ENCODE measurements around the gene ANK2. TPM values are rescaled to one million over a fixed set of nuclear protein-coding genes. Genes with fewer than 3 reads are reported as not detected.

The ANK2 gene
- total and polyA plus RNA-seq, 5 donors from 2014 or later: not detected

DNA sequence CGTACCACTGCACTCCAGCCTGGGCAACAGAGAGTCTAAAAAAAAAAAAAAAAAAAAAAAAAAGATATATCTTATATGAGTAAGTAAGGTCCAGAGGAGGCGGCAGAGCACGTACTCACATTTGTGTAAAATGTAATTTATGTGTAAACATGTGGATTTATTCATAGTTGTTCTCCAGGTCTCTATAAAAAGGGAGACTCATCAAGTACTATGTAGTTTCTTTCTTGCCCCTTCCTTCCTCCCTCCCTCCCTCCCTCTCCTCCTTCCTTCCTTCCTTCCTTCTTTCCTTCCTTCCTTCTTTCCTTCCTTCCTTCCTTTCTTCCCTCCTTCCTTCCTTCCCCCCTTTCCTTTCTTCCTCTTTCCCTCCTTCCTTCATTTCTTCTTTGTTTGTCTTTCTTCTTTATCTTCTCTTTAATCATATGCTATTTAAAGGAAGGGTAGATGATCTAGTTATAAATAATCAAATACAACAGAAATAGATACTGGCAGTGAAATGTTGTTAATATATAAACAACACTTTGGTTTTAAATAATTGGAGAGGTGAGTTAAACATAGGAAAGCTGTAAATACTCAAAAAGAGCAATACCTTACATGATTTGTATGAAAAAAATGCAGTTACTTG, 344.8 kb downstream of the ANK2 start:
- no peak for ATAC-seq (ENCODE audit: low read depth in 2 of 2)
- H3K4me1 ChIP-seq (ENCODE audit: control insufficient read depth, insufficient read depth, low read length, poor library complexity, severe bottlenecking): no peaks in the 10 kb centered on the region
- no peak overlapping the region for H3K4me3 Mint-ChIP-seq

DNA sequence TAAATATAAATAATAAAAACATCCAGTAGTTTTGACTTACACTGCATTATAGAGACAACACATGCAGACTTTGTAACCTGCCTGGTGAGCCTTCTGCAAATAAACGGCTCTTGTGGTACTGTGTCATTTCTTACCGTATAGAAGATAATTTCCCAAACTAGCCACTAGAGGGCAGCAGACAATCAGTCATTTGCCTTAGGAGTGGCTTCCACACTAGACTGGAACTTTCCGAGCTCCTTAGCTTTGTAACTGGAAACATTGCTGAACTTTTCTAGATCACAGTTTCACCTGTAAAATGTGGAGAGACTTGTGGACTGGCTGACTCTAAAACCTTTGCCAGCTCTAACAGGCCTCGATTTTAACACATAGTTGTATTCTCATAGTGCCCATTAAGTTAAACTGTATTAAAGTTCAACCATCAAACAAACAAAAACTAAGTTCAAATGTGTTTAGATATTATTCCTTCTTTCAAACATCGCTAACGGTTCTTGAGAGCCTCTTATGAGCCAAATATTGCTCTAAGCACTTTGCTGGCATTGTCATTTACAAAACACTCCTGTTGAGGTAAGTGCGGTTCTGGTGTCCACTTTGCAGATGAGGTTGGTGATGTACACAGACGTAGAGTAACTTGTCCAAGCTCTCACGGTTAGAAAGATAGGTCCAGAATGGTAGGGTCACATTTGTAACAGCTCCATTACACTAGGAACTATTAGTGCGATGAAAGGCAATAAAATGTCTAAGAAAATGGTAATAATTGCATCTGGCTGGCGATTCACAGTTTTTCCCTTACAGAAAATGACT, 345.5 kb downstream of the ANK2 start:
- peaks cover 0 to 2% (median under 1%) of the 10 kb centered on the region in 4 donors for H3K4me1 Mint-ChIP-seq

More for the DNA sequence above, 344.8 kb downstream of the ANK2 start:
- Mint-ChIP-seq H3K27me3 (peaks cover 7% of the 10 kb centered on the region), H3K9me3 (no peaks in the 10 kb centered on the region), H3K4me1 (peaks cover 0 to 2% (median under 1%) of the 10 kb centered on the region in 4 donors), H3K36me3 (no peaks in the 10 kb centered on the region), H3K27ac (no peak overlapping the region)
- Histone ChIP-seq H3K4me3 (ENCODE audit: low read depth, low read length) (no peak overlapping the region), H3K27me3 (ENCODE audit: control insufficient read depth, insufficient read depth, low read length) (no peaks in the 10 kb centered on the region), H3K27ac (ENCODE audit: insufficient read depth, low read length, poor library complexity, severe bottlenecking) (no peak overlapping the region), H3K9me3 (ENCODE audit: control insufficient read depth in 2 of 2, low read length in 2 of 2) (no peaks in the 10 kb centered on the region), H3K36me3 (ENCODE audit: control insufficient read depth, insufficient read depth, low read length) (no peaks in the 10 kb centered on the region)
- DNase-seq: no peak

DNA sequence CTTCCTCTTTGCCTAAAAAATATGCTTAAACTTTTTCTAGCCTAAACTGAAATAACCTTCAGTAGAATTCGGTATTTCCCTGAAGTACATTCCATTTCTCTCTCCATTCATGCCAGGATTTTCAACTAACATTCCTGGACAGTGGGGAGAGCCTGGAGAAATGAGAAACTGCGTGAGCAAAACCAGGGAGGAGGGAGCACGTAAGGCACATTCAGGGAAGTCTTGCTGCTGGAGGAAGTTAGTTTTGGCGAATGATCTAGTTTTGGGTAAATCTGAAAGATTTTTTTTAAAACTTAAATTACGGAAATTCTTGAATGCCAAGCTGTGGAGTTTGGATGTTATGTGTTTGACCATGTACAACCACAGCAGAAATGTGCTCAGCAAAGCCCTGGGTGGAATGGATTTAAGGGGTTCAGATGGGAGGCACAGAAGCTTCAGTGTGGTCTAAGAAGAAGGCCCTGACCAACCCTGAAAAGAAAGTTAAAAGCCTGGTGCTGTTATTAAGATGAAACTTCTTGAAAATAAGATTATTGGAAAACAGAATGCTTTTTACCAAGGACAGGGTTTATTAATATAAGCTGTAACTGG, 347.8 kb downstream of the ANK2 start:
- Mint-ChIP-seq H3K36me3 (no peaks in the 10 kb centered on the region), H3K27me3 (peaks cover 7% of the 10 kb centered on the region), H3K4me3 (no peak overlapping the region), H3K9me3 (no peaks in the 10 kb centered on the region), H3K27ac (no peak overlapping the region), H3K4me1 (peaks cover 0 to 2% (median under 1%) of the 10 kb centered on the region in 4 donors)
- ATAC-seq (ENCODE audit: low read depth in 2 of 2) (no peak), DNase-seq (no peak)
- Histone ChIP-seq H3K9me3 (ENCODE audit: control insufficient read depth in 2 of 2, low read length in 2 of 2) (no peaks in the 10 kb centered on the region), H3K4me1 (ENCODE audit: control insufficient read depth, insufficient read depth, low read length, poor library complexity, severe bottlenecking) (no peaks in the 10 kb centered on the region), H3K27me3 (ENCODE audit: control insufficient read depth, insufficient read depth, low read length) (no peaks in the 10 kb centered on the region), H3K4me3 (ENCODE audit: low read depth, low read length) (no peak overlapping the region), H3K27ac (ENCODE audit: insufficient read depth, low read length, poor library complexity, severe bottlenecking) (no peak overlapping the region), H3K36me3 (ENCODE audit: control insufficient read depth, insufficient read depth, low read length) (no peaks in the 10 kb centered on the region)

More for the DNA sequence above, 345.5 kb downstream of the ANK2 start:
- no peak overlapping the region for H3K27ac Mint-ChIP-seq
- DNase-seq (peak; percentile 34 to 85 (median 73)), ATAC-seq (ENCODE audit: low read depth in 2 of 2) (peak; percentile 84 to 86)
- no peaks in the 10 kb centered on the region for H3K27me3 ChIP-seq (ENCODE audit: control insufficient read depth, insufficient read depth, low read length)
- no peaks in the 10 kb centered on the region for H3K9me3 Mint-ChIP-seq
- H3K9me3 ChIP-seq (ENCODE audit: control insufficient read depth in 2 of 2, low read length in 2 of 2): no peaks in the 10 kb centered on the region
- no peaks in the 10 kb centered on the region for H3K36me3 ChIP-seq (ENCODE audit: control insufficient read depth, insufficient read depth, low read length)
- H3K4me3 Mint-ChIP-seq: no peak overlapping the region
- H3K4me3 ChIP-seq (ENCODE audit: low read depth, low read length): no peak overlapping the region
- no peaks in the 10 kb centered on the region for H3K4me1 ChIP-seq (ENCODE audit: control insufficient read depth, insufficient read depth, low read length, poor library complexity, severe bottlenecking)
- peaks cover 7% of the 10 kb centered on the region for H3K27me3 Mint-ChIP-seq
- H3K36me3 Mint-ChIP-seq: no peaks in the 10 kb centered on the region
- H3K27ac ChIP-seq (ENCODE audit: insufficient read depth, low read length, poor library complexity, severe bottlenecking): no peak overlapping the region

DNA sequence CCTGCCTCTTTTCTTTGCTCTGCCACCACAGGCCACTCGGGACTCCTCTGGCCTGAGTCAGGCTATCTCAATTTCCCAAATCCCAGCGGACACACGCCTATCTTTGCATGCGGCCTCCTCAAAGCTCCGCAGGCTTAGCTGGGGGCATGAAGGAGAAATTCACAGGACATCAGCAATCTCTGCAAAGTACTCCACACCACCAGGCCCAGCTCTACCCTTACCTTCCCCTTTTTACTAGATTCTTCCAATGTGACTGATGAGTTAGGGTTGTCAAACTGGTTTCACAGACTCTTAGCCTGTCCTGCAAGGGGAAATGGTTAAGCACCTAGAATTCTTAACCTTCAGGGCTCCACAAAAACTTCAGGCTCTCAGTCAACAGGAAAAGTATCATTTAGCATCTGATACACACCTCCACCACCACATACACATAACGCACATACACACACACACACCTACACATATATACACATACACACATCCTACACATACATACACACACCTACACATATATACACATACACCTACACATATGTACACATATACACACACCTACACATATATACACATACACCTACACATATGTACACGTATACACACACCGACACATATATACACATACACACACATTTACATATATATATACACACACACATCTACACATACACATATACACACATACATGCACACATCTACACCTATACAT, 349.1 kb downstream of the ANK2 start:
- Mint-ChIP-seq H3K27me3 (peaks cover 7% of the 10 kb centered on the region), H3K9me3 (no peaks in the 10 kb centered on the region), H3K4me1 (peaks cover 0 to 2% (median under 1%) of the 10 kb centered on the region in 4 donors), H3K36me3 (no peaks in the 10 kb centered on the region), H3K4me3 (no peak overlapping the region), H3K27ac (no peak overlapping the region)
- no peaks in the 10 kb centered on the region for H3K36me3 ChIP-seq (ENCODE audit: control insufficient read depth, insufficient read depth, low read length)
- no peak overlapping the region for H3K4me3 ChIP-seq (ENCODE audit: low read depth, low read length)
- peaks cover under 1% of the 10 kb centered on the region for H3K27me3 ChIP-seq (ENCODE audit: control insufficient read depth, insufficient read depth, low read length)
- no peak overlapping the region for H3K27ac ChIP-seq (ENCODE audit: insufficient read depth, low read length, poor library complexity, severe bottlenecking)
- no peaks in the 10 kb centered on the region for H3K9me3 ChIP-seq (ENCODE audit: control insufficient read depth in 2 of 2, low read length in 2 of 2)
- DNase-seq (no peak), ATAC-seq (ENCODE audit: low read depth in 2 of 2) (no peak)
- H3K4me1 ChIP-seq (ENCODE audit: control insufficient read depth, insufficient read depth, low read length, poor library complexity, severe bottlenecking): no peaks in the 10 kb centered on the region

DNA sequence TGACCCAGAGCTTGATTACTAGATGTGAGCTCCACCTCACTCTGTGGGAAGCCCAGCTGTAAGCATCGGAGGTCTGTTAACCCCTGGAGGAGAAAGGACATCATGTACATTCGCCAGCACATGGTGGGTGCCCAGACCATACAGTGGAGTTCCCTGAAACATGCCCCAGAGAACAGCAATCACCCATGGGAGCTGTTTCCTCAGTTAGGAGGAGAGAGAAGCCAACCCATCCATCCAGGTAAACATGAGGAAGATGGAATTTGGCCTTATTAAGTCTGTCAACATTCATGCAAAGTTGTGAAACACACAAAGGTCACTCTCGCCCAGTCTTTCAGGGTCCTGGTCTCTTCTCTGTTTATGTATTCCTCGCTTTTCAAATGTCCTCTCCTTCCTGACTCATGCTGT, 354.7 kb downstream of the ANK2 start:
- no peak overlapping the region for H3K4me3 Mint-ChIP-seq
- H3K9me3 ChIP-seq (ENCODE audit: control insufficient read depth in 2 of 2, low read length in 2 of 2): no peaks in the 10 kb centered on the region
- no peaks in the 10 kb centered on the region for H3K4me1 Mint-ChIP-seq
- H3K4me1 ChIP-seq (ENCODE audit: control insufficient read depth, insufficient read depth, low read length, poor library complexity, severe bottlenecking): no peaks in the 10 kb centered on the region
- H3K36me3 Mint-ChIP-seq: no peaks in the 10 kb centered on the region
- no peak for ATAC-seq (ENCODE audit: low read depth in 2 of 2)
- no peaks in the 10 kb centered on the region for H3K9me3 Mint-ChIP-seq
- H3K27me3 ChIP-seq (ENCODE audit: control insufficient read depth, insufficient read depth, low read length): peaks cover 4% of the 10 kb centered on the region
- no peak overlapping the region for H3K27ac Mint-ChIP-seq
- DNase-seq: no peak
- no peak overlapping the region for H3K4me3 ChIP-seq (ENCODE audit: low read depth, low read length)
- H3K27ac ChIP-seq (ENCODE audit: insufficient read depth, low read length, poor library complexity, severe bottlenecking): no peak overlapping the region
- H3K27me3 Mint-ChIP-seq: peaks cover 2% of the 10 kb centered on the region
- H3K36me3 ChIP-seq (ENCODE audit: control insufficient read depth, insufficient read depth, low read length): no peaks in the 10 kb centered on the region

DNA sequence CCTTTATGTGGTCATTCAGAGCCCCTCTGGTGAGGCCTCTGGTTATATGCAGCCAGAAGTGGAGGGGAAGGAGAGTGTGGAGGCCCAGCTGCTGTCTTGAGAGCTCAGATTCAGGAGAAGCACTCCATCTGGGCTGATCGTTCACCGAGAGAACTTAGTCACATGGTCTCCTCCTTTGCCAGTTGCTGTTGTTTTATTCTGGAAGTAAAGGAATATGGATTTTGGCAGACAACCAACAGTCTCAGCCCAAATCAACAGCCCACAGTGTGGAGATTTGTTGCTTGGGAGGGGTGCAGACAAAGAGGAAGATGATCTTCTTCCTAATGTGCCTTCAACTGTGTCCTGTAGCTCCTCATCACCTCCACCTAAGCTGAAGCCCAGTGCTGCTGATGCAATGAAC, 355.4 kb downstream of the ANK2 start:
- H3K36me3 Mint-ChIP-seq: no peaks in the 10 kb centered on the region
- no peak overlapping the region for H3K4me3 ChIP-seq (ENCODE audit: low read depth, low read length)
- H3K9me3 ChIP-seq (ENCODE audit: control insufficient read depth in 2 of 2, low read length in 2 of 2): no peaks in the 10 kb centered on the region
- no peaks in the 10 kb centered on the region for H3K36me3 ChIP-seq (ENCODE audit: control insufficient read depth, insufficient read depth, low read length)
- H3K4me1 Mint-ChIP-seq: no peaks in the 10 kb centered on the region
- no peak for DNase-seq
- H3K27me3 ChIP-seq (ENCODE audit: control insufficient read depth, insufficient read depth, low read length): peaks cover 4% of the 10 kb centered on the region
- H3K9me3 Mint-ChIP-seq: no peaks in the 10 kb centered on the region
- H3K4me1 ChIP-seq (ENCODE audit: control insufficient read depth, insufficient read depth, low read length, poor library complexity, severe bottlenecking): no peaks in the 10 kb centered on the region
- no peak overlapping the region for H3K27ac ChIP-seq (ENCODE audit: insufficient read depth, low read length, poor library complexity, severe bottlenecking)
- H3K27me3 Mint-ChIP-seq: peaks cover 4% of the 10 kb centered on the region
- no peak for ATAC-seq (ENCODE audit: low read depth in 2 of 2)
- H3K27ac Mint-ChIP-seq: no peak overlapping the region
- H3K4me3 Mint-ChIP-seq: no peak overlapping the region

DNA sequence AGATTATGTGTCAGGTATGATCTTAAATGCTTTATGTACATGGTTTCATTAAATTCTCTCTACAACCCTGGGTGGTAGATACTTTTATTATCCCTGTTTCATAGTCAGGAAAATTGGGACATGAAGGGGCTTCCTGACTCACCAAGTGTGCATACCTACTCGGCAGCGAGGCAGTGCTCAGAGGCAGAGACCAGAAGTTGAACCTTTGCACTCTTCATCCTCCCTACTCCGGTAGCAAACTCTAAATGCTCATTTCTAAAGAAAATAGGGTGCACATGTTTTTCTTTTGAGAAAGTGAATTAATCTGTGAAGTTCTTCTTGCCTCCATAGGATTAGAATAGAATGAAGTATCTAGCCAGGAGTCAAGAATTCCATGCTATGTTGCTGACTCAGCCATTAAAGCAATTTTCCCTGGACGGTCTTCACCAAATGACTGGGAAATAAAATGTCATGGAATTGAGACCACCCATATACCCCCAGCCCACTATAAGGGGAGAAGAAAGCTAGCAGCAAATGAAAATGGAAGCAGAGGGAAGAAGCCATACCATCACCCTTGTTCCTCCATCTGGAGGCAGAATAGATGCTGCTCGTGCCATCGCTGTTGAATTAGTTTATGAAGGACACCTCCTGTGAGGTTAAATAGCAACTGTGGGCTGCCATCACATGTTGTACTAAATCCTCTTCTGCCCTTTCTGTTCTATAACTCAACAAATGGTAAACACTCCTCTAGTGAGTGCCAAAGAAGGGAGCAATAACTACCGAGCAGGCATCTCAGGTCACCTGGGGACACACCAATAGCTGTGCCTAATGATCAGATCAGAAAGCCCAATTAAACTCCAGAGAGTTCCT, 356.6 kb downstream of the ANK2 start:
- no peak overlapping the region for H3K27ac Mint-ChIP-seq
- Histone ChIP-seq H3K9me3 (ENCODE audit: control insufficient read depth in 2 of 2, low read length in 2 of 2) (no peaks in the 10 kb centered on the region), H3K27ac (ENCODE audit: insufficient read depth, low read length, poor library complexity, severe bottlenecking) (no peak overlapping the region), H3K4me1 (ENCODE audit: control insufficient read depth, insufficient read depth, low read length, poor library complexity, severe bottlenecking) (no peaks in the 10 kb centered on the region), H3K4me3 (ENCODE audit: low read depth, low read length) (no peak overlapping the region), H3K36me3 (ENCODE audit: control insufficient read depth, insufficient read depth, low read length) (no peaks in the 10 kb centered on the region), H3K27me3 (ENCODE audit: control insufficient read depth, insufficient read depth, low read length) (peaks cover 4% of the 10 kb centered on the region)
- peaks cover 10% of the 10 kb centered on the region for H3K27me3 Mint-ChIP-seq
- H3K4me1 Mint-ChIP-seq: peaks cover 0 to 4% (median 0%) of the 10 kb centered on the region in 4 donors
- no peak overlapping the region for H3K4me3 Mint-ChIP-seq
- DNase-seq (no peak), ATAC-seq (ENCODE audit: low read depth in 2 of 2) (no peak)
- H3K9me3 Mint-ChIP-seq: no peaks in the 10 kb centered on the region
- H3K36me3 Mint-ChIP-seq: no peaks in the 10 kb centered on the region

All from CD4-positive, CD25-positive, alpha-beta regulatory T cell (primary cell).